GM21723 (cell line): ENCODE data around the gene NCOR1.
"Not testable (repeated sequence)": the region's sequence is repeated elsewhere in the genome, so short reads cannot be mapped to it uniquely, and the experiment has no call there.

Source experiments
- ATAC-seq: cut with Tn5 transposase; IDR thresholded peaks from one replicate; pipeline ENCODE4 v1.9.1; 2021; ENCODE audit warnings: mild to moderate bottlenecking, moderate library complexity; ENCODE audit not compliant: unreplicated experiment

NCOR1 gene

DNA sequence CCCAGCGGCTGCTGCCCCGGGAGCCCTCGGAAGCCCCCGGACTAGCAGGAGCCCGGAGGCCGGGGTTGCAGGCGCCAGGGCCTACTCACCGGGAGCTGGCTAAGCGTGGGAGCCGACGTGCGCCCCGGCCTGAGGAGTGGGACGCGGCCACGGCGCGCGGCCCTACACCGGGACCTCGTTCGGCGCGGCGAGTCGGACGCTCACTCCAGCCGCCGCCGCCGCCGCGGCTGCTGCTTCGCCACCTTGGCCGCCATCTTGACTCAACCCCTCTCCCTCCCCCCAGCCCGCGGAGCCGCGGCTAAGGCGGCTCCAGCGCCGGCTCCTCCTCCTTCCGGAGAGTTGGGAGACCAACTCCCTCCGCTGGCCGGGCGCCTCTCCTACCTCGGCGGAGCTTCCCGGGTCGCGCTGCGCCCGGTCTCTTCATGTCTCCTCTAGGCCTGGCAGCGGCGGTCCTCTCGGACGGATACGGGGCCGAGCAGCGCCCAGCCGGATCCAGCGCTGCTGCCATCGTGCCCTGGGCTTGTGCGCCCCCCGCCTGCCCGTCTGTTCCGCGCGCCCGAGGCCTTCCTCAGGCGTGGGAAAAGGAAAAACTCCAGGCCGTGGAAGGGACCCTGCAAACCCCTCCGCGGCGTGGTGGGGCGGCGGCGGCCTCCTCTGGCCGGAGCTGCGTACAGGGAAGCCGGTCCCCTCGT, at the start of gene NCOR1:
NCOR1 (minus strand) TSS at position 262 of the 692 bp plus-strand sequence. CDS start 20,965 bp downstream, outside the sequence.
- peak; percentile 75 for ATAC-seq

DNA sequence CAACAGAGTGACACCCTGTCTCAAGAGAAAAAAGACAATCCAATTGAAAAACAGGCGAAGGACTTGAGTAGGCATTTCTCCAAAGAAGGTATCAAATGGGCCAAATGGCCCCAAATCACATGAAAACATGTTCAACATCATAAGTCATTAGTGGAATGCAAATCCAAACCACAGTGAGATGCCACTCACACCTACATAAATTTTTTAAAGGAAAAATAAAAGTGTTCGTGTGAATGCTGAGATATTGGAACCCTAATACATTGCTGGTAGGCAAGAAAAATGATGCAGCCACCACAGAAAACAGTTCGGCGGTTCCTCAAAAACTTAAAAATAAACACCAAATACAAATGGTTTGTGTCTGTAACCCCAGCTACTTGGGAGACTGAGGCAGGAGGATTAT, 46.9 kb upstream of the NCOR1 start:
- no peak for ATAC-seq

DNA sequence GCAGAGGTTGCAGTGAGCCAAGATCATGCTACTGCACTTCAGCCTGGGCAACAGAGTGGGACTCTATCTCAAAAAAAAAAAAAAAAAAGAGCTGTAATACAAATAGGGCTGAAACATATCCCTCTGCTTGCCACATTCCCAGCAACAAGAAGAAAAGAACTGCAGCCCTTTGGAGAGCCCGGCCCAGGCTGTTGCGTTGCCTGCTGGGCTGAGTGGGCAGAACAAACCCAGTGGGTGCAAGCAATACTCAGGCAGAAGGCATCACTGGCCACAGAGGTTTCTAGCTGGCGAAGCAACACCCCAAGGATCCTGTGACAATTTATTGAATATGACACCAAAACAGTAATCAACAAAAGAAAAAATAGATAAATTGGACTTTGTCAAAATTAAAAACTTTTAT, 45.7 kb upstream of the NCOR1 start:
- no peak for ATAC-seq

DNA sequence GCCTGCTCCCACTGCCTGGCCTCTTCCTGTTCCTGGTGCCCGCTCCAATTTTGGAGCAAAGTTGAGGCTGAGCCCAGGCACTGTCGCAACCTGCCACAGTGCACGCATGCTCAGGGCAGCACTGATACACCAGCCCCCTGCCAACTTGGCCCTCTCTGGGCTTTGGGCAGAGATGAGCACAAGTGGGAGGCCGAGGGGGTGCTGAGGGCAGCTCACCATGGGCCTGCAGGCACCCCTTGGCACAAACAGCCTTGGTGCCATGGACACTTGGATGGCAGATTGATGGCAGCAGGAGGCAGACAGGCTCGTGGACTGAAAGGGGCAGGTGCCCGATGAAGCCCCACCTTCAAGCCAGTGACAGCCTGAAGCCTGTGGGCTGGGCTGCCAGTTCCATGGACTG, 44.6 kb upstream of the NCOR1 start:
- ATAC-seq: no peak

DNA sequence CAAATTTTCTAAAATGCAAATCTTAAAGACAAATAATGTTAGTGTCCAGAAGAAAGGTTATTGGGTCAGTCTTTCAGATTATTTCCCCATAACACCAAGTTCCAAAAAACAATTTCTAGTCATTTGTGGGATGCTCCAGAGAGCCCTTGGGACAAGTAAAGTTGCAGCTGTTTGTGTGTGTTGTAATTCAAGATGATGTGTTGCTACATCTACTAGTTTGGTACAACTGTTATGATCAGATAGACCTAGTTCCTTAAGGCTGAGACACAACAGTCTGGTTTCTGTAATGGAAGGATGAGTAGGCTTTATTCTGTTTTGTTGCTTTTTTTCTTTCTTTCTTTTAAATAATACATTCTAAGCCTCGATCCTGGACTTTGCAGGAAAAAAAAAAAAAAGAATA, 43.6 kb upstream of the NCOR1 start:
- ATAC-seq: no peak

DNA sequence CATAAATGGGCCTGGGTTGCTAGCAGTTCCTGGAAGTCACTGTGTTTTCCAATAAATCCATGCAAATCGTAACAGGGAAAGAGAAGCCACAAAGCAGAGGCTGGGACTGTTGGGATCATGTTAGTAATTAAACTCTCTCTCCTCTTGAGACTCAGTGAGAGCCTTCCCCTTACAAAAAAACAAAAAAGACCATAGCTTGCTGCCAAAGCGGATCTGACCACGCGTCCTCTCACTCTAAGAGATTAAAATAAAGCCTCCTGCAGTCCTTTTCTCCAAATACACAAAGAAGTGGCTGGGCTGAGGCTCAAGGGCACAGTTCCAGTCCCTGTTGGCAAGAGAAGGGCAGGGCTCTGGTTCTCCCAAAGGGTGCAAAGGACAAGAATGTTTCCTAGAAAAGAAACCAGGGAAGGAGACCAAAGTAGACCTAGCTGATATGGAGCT, 40.2 kb upstream of the NCOR1 start:
- ATAC-seq: no peak

DNA sequence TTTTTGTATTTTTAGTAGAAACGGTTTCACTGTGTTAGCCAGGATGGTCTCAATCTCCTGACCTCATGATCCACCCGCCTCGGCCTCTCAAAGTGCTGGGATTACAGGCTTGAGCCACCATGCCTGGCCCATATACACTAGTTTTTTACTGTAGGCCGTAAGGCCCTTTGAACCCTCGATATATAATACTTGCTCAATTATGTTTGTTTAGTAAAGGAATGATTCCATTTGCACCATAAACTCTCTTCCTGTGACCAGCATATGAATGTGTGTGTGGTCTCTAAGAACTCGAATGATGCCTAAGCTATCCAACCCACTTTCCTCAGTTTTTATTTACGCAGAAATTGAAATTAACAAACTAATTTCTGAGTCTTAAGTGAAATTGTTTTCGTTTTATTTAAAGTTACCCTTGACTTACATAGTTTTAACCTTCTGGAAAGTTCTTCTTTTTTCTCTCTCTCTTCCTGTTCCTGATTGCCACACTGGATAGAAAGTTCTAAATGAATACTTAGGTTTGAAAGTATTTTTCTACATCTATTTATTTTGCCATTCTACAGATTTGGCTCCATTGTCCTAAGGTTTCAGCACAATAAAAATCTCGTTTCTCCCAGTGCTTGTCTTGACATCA, 39.6 kb upstream of the NCOR1 start:
- ATAC-seq: no peak

DNA sequence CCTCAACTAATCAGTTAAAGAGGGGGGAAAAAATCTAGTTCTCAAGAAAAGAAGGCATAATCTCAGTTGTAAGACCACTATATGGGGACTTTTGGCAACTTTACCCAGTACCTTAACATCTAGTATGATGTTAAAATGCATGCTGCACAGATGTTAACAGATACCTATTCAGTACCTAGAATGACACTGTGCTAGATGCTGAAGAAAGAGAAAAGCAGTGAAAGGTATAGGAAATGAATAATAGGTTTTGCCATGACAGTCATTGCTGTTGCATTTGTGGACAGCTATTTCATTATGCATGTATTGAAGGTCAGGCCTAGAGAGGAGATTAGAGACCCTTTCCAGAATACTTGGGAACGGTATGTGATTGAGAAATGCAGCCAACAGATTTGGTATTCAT, 36.2 kb upstream of the NCOR1 start:
- ATAC-seq: no peak

DNA sequence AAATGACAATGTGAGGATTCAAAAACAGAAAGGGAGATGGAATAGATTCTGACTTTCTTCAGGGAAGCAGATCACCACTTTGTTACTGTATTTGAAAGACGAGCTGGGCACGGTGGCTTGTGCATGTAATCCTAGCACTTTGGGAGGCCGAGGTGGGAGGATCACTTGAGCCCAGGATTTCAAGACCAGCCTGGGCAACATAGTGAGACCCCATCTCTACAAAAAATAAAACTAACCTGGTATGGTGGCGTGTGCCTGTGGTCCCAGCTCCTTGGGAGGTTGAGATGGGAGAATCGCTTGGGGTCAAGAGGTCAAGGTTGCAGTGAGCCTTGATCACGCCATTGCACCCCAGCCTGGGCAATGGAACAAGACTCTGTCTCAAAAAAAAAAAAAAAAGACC, 35.7 kb upstream of the NCOR1 start:
- no peak for ATAC-seq

DNA sequence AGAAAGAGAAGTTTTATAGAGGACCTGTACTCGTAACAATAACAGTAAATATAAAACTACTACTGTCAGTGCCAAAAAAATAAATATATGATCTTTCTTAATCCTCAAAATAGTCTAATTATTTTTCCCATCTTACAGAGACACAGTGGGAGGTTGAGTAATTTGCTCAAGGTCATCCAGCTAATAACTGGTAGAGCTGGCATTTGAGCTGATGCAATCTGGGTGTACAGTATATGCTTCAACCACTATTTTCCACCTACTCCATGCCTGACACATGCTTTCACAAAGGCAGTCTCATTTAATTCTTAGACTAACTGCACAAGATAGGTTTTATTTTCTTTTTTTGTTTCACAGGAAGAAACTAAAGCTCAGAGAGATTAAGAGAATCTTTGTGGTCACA, 35.3 kb upstream of the NCOR1 start:
- no peak for ATAC-seq

DNA sequence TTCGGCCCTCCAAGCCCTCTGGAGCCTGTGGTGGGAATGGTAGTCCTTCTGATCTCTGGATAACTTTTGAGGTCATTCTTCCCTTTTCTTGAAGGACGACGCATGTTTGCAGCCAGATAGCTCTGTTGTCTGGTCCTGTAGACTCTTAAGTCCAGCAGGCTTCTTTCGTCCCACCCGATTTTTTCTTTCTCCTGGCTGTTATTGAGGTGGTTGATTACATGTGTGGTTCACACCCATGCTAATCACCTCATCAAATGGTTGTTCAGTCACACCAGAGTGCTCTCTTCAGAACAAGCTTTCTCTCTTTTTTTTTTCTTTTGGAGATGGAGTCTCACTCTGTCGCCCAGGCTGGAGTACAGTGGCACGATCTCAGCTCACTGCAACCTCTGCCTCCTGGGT, 32.3 kb upstream of the NCOR1 start:
- ATAC-seq: no peak

DNA sequence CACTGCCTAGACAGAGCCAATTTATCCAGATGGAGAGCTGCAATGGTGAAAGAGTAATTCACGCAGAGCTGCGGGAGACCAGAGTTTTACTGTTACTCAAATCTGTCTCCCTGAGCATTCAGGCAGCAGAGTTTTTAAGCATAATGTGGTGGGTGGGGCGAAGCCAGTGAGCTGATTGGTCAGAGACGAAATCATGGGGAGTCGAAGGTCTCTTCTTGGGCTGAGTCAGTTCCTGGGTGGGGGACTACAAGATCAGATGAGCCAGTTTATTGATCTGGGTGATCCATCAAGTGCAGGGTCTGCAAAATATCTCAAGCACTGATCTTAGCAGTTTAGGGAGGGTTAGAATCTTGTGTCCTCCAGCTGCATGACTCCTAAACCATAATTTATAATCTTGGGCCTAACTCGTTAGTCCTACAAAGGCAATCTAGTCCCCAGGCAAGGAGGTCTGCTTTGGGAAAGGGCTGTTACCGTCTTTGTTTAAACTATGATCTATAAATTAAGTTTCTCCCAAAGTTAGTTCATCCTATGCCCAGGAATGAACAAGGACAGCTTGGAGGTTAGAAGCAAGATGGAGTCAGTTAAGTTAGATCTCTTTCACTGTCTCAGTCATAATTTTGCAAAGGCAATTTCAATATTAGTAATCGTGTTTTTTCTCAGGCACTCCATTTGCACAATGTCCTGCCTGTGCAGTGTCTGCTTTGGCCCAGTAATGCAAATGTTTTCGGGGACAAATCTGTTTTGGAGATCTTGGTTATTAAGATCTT, 28.6 kb upstream of the NCOR1 start:
- ATAC-seq: no peak

DNA sequence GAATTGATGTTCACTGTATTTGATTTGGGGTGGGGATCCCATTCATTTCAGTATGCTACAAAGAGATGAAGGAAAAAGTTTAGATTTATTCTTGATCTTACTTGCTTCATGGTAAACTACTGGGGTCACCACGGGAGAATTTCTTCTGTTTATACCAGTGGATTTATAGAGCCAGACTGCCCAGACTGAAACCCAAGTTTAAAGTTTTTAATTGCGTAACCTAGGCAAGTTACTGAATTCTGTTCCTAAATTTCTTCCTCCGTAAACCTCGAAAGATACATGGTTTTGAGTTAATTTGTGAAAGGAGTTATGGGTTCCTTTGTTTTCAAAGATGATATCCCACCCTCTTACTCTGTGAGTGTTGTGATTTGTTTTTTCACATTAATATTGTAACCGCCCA, 28.1 kb upstream of the NCOR1 start:
- ATAC-seq: no peak

DNA sequence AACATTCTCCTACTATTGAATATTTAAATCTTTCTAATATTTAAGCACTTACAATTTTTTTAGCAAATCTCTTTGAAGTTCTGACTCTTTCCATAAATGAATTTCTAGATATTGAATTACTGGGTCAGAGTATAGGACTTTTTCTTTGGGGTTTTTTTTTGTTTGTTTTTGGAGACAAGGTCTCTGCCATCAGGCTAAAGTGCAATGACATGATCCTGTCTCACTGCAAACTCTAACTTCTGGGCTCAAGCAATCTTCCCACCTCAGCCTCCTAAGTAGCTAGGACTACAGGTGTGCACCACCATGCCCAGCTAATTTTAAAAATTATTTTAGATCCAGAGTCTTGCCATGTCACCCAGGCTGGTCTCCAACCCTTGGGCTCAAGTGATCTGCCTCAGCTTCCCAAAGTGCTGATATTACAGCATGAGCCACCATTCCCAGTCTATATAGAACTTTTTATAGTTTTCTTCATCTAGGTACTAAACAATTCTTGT, 26.6 kb upstream of the NCOR1 start:
- no peak for ATAC-seq

DNA sequence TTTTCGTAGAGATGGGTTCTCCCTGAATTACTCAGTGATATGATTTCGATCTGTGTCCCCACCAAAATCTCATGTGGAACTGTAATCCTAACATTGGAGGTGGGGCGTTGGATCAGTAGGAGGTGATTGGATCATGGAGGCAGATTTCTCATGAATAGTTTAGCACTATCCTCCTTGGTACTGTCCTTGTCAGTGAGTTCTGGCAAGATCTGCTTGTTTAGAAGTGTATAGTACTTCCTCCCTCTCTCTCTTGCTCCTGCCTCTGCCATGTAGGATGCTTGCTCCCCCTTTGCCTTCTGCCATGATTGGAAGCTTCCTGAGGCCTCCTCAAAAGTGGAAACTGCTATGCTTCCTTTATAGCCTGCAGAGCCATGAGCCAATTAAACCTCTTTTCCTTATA, 24.6 kb upstream of the NCOR1 start:
- ATAC-seq: no peak

DNA sequence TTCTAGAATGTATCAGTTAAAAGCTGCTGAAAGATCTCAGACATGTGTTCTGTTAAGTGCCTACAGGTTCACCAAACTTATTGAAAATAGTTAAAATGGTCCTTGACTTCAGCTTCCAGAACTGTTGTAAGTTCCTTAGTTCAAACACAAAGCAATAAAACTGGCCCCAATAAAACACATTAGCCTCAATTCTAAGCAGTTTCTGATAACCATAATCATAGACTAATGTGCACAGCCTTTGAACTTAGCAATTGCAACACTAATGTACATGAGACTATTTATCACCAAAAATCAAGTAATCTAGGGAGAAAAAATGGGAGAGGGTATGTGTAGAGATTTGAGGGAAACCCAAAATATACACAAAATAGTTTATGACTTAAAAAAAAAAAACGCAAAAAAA, 17.1 kb upstream of the NCOR1 start:
- no peak for ATAC-seq

DNA sequence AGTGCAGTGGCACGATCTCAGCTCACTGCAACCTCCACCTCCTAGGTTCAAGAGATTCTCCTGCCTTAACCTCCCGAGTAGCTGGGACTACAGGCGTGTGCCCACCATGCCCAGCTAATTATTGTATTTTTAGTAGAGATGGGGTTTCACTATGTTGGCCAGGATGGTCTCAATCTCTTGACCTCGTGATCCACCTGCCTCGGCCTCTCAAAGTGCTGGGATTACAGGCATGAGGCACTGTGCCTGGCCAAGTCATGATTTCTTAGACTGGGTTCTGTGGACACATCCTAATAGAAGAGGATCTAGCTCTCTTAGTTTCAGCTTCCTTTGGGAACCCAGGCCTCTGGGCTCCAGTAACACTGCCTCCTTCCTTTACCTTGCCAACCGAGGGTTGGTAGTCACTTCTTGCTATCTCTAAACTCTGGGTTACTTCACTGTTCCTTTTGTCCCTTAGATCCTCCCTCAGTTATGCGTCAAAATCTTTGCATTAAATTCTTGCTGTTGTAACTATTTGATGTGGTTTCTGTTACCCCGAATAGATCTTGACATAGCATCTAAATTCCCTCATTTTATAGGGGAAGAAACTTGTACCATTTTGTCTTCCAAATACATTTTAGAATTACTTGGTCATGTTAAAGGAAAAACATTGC, 14.7 kb upstream of the NCOR1 start:
- not testable (repeated sequence) for ATAC-seq

DNA sequence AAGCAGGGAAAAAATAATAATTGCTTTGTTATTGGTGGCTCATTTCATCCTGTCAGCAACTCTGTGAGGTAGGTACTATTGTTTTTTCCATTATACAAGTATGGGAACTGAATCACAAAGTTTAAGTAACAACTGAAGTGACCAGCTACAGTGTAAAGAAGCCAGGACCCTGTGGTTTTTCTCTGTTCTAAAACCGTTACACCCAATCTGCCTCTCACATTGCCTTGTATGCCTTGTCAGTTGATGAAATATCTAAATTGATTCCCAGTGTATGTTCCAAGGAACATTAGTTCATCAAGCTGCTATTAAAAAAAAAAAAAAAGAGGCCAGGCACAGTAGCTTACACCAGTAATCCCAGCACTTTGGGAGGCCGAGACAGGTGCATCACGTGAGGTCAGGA, 7.1 kb upstream of the NCOR1 start:
- ATAC-seq: no peak

DNA sequence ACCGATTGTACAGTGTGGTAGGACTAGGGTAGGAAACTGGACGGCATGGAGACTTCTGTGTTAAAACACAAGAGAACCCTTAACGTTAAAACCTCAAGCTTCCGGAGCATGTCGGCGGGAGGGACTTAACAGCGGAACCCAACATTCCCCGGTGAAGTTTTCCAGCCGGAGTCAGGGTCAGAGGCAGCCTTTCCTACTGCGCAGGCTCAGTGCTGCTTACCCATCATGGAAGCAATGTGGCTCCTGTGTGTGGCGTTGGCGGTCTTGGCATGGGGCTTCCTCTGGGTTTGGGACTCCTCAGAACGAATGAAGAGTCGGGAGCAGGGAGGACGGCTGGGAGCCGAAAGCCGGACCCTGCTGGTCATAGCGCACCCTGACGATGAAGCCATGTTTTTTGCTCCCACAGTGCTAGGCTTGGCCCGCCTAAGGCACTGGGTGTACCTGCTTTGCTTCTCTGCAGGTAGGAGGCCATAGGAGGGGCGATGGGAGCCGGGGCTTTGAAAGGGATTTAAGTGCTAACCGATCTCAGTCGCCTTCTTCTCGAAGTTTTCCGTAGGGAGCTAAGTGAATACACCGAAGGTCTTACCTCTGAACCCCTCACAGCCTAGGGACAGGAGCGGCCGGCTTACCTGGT, 1.8 kb upstream of the NCOR1 start, which contains the start of gene PIGL:
PIGL (plus strand) TSS at position 209 of the 634 bp plus-strand sequence; CDS start at position 226, 17 bp downstream.
- peak; percentile 44 for ATAC-seq

DNA sequence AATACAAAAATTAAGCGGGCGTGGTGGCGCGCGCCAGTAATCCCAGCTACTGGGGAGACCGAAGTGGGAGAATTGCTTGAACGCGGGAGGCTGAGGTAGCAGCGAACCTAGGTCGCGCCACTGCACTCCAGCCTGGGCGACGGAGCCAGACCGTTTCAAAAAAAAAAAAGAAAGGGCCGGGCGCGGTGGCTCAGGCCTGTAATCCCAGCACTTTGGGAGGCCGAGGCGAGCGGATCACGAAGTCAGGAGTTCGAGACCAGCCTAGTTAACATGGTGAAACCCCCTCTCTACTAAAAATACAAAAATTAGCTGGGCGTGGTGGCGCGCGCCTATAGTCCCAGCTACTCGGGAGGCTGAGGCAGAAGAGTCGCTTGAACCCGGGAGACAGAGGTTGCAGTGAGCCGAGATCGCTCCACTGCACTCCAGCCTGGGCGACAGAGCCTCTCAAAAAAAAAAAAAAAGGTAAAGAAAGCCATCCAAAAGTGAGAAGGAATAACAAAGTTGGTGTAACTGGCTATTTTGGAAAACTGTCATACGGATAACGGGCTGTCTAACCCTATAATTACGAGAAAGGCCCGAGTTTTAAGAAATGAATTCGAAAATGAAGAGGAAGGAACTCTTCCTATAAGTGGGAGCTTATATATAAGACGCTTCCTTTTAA, 1.1 kb upstream of the NCOR1 start:
- not testable (repeated sequence) for ATAC-seq
